Measurements from ENCODE around the gene CD163L1.

GRCh38 chr12:7441216-7441615 lies 2.7 kb downstream of the CD163L1 start:
- TF ChIP-seq CTCF (IDR thresholded peaks at IDR 0.05): no peak
- no peak for TF ChIP-seq ZFX (IDR thresholded peaks at IDR 0.05; ENCODE audit: borderline replicate concordance)

Data from 22Rv1 (cell line).